ENCODE data around the gene SLC28A2.
"Not testable (repeated sequence)": the region's sequence is repeated elsewhere in the genome, so short reads cannot be mapped to it uniquely, and the experiment has no call there.

The SLC28A2 gene

GRCh38 chr15:45262906-45263461 lies 10.9 kb downstream of the SLC28A2 start:
- peak; percentile 59 for DNase-seq (ENCODE audit: low read depth, low spot score)

GRCh38 chr15:45263854-45264253 lies 11.8 kb downstream of the SLC28A2 start:
- DNase-seq (ENCODE audit: low read depth, low spot score): no peak

- no peak for DNase-seq (ENCODE audit: low read depth, low spot score)
Measured at GRCh38 chr15:45265506-45265905, 13.5 kb downstream of the SLC28A2 start.

GRCh38 chr15:45268135-45268534 lies 16.1 kb downstream of the SLC28A2 start:
- DNase-seq (ENCODE audit: low read depth, low spot score): peak; percentile 41

- no peak for DNase-seq (ENCODE audit: low read depth, low spot score)
Measured at GRCh38 chr15:45274636-45275380, 22.8 kb downstream of the SLC28A2 start.

- no peak for DNase-seq (ENCODE audit: low read depth, low spot score)
Measured at GRCh38 chr15:45276831-45277230, 24.8 kb downstream of the SLC28A2 start.

- DNase-seq (ENCODE audit: low read depth, low spot score): peak; percentile 98
Measured at GRCh38 chr15:45279024-45279698, 27.1 kb downstream of the SLC28A2 start.

- DNase-seq (ENCODE audit: low read depth, low spot score): no peak
Measured at GRCh38 chr15:45285413-45285812, 33.4 kb downstream of the SLC28A2 start.

GRCh38 chr15:45287390-45287956 lies 35.4 kb downstream of the SLC28A2 start:
- no peak for DNase-seq (ENCODE audit: low read depth, low spot score)

- no peak for DNase-seq (ENCODE audit: low read depth, low spot score)
Measured at GRCh38 chr15:45288947-45289346, 36.9 kb downstream of the SLC28A2 start.

- no peak for DNase-seq (ENCODE audit: low read depth, low spot score)
Measured at GRCh38 chr15:45291822-45292582, 40.0 kb downstream of the SLC28A2 start.

- not testable (repeated sequence) for DNase-seq (ENCODE audit: low read depth, low spot score)
Measured at GRCh38 chr15:45293326-45293725, 41.3 kb downstream of the SLC28A2 start.

GRCh38 chr15:45298964-45299378 lies 46.9 kb downstream of the SLC28A2 start:
- not testable (repeated sequence) for DNase-seq (ENCODE audit: low read depth, low spot score)

GRCh38 chr15:45304711-45305110 lies 52.7 kb downstream of the SLC28A2 start:
- DNase-seq (ENCODE audit: low read depth, low spot score): no peak

- DNase-seq (ENCODE audit: low read depth, low spot score): no peak
Measured at GRCh38 chr15:45306105-45306504, 54.1 kb downstream of the SLC28A2 start.

GRCh38 chr15:45307230-45307924 lies 55.3 kb downstream of the SLC28A2 start:
- no peak for DNase-seq (ENCODE audit: low read depth, low spot score)

- not testable (repeated sequence) for DNase-seq (ENCODE audit: low read depth, low spot score)
Measured at GRCh38 chr15:45314117-45314516, 62.1 kb downstream of the SLC28A2 start.

GRCh38 chr15:45314960-45315359 lies 62.9 kb downstream of the SLC28A2 start:
- DNase-seq (ENCODE audit: low read depth, low spot score): peak; percentile 70

GRCh38 chr15:45319472-45320214 lies 67.6 kb downstream of the SLC28A2 start:
- no peak for DNase-seq (ENCODE audit: low read depth, low spot score)

- DNase-seq (ENCODE audit: low read depth, low spot score): no peak
Measured at GRCh38 chr15:45320581-45321205, 68.7 kb downstream of the SLC28A2 start.

All from ELF-1 (cell line).